HL-60 (cell line): ENCODE results near the gene HAPLN1.

Experiments
- DNase-seq, 2 experiments: peaks; one replicate each; pipeline ENCODE4 v3.0.0-alpha.2; 2010 to 2020; ENCODE audit warnings: low read depth in 1 of 2, low spot score in 1 of 2
- H3K27ac ChIP-seq: fragments of 250-450 bp; sonication (Bioruptor Pico); replicated peaks from 2 replicates; pipeline ENCODE4 v1.5.1; 2020; ENCODE audit warnings: mild to moderate bottlenecking, moderate library complexity
- H3K27me3 ChIP-seq: fragments of 250-450 bp; sonication (Bioruptor Pico); 2 replicates; pipeline ENCODE4 v1.5.1; 2021; ENCODE audit warnings: mild to moderate bottlenecking, moderate library complexity; ENCODE audit not compliant: insufficient read depth, poor library complexity, severe bottlenecking
- H3K4me3 ChIP-seq: replicated peaks from 2 replicates; pipeline ENCODE4 v1.5.1; 2011; ENCODE audit warnings: mild to moderate bottlenecking, control low read depth, low read length; ENCODE audit not compliant: insufficient read depth
- CTCF ChIP-seq: IDR thresholded peaks from one replicate; pipeline ENCODE4 v1.5.1; 2011; ENCODE audit warnings: low read length, control low read depth, inconsistent platforms; ENCODE audit not compliant: insufficient read depth
- GABPA ChIP-seq: IDR thresholded peaks from 2 replicates; pipeline ENCODE4 v1.6.1; 2012; ENCODE audit warnings: low read depth
- POLR2AphosphoS5 ChIP-seq: IDR thresholded peaks from 2 replicates; pipeline ENCODE4 v1.6.1; 2012; ENCODE audit warnings: low read depth
- SPI1 ChIP-seq: IDR thresholded peaks from 2 replicates; pipeline ENCODE4 v1.6.1; 2012; ENCODE audit warnings: low read depth, mild to moderate bottlenecking, borderline replicate concordance
- TF ChIP-seq, protein P1 (sequence below): IDR thresholded peaks from 2 replicates; pipeline ENCODE4 v1.6.1; 2012; ENCODE audit warnings: low read depth; ENCODE audit not compliant: insufficient replicate concordance

Gene HAPLN1

DNA sequence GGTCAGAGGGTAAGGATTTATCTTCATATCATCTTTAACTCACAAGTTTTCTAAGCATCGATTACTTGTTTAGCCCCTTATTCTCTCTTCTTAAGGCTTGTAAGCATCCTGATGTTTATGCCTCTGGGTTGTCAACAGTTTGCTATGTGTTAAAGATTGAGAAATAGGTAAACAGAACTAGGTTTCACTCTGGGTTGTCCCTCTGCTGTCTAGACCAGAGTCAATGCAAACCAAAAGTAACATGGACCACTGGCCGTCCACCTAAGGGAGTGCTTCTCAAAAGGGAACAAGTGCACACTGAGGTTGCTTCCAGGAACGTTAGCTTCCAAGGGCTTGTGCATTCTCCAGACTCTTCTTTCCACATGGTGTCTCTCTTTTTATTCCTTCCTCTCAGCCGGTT, 39.9 kb upstream of the HAPLN1 start:
- H3K4me3 ChIP-seq = no peak overlapping the region
- no peaks in the 10 kb centered on the region for H3K27me3 ChIP-seq
- DNase-seq = no peak
- H3K27ac ChIP-seq = no peak overlapping the region
- TF ChIP-seq GABPA (no peak), POLR2AphosphoS5 (no peak), CTCF (no peak), SPI1 (no peak)
- TF ChIP-seq, protein P1, sequence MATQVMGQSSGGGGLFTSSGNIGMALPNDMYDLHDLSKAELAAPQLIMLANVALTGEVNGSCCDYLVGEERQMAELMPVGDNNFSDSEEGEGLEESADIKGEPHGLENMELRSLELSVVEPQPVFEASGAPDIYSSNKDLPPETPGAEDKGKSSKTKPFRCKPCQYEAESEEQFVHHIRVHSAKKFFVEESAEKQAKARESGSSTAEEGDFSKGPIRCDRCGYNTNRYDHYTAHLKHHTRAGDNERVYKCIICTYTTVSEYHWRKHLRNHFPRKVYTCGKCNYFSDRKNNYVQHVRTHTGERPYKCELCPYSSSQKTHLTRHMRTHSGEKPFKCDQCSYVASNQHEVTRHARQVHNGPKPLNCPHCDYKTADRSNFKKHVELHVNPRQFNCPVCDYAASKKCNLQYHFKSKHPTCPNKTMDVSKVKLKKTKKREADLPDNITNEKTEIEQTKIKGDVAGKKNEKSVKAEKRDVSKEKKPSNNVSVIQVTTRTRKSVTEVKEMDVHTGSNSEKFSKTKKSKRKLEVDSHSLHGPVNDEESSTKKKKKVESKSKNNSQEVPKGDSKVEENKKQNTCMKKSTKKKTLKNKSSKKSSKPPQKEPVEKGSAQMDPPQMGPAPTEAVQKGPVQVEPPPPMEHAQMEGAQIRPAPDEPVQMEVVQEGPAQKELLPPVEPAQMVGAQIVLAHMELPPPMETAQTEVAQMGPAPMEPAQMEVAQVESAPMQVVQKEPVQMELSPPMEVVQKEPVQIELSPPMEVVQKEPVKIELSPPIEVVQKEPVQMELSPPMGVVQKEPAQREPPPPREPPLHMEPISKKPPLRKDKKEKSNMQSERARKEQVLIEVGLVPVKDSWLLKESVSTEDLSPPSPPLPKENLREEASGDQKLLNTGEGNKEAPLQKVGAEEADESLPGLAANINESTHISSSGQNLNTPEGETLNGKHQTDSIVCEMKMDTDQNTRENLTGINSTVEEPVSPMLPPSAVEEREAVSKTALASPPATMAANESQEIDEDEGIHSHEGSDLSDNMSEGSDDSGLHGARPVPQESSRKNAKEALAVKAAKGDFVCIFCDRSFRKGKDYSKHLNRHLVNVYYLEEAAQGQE = no peak

- H3K4me3 ChIP-seq = no peak overlapping the region
- H3K27me3 ChIP-seq = no peaks in the 10 kb centered on the region
- H3K27ac ChIP-seq = no peak overlapping the region
- TF ChIP-seq CTCF = no peak
- no peak for TF ChIP-seq GABPA
- TF ChIP-seq, protein P1 = no peak
- no peak for TF ChIP-seq SPI1
- TF ChIP-seq POLR2AphosphoS5 = no peak
- no peak for DNase-seq
Measured at GRCh38 chr5:83752700-83753099, 32.0 kb upstream of the HAPLN1 start.

- H3K4me3 ChIP-seq = no peak overlapping the region
- DNase-seq = no peak
- peak overlapping the region; percentile 72 for H3K27ac ChIP-seq
- no peaks in the 10 kb centered on the region for H3K27me3 ChIP-seq
- TF ChIP-seq POLR2AphosphoS5 (no peak), SPI1 (peak; percentile 69), CTCF (no peak), GABPA (no peak)
- TF ChIP-seq, protein P1 = no peak
Measured at GRCh38 chr5:83751201-83751600, 30.5 kb upstream of the HAPLN1 start.
